HEK293T (cell line): ENCODE data around the gene CCDC102B.

Experiments
- CTCF ChIA-PET: fragments of 350-600 bp; formaldehyde crosslinking; extraction: SDS; loops from one replicate; lab custom pipeline; 2021; ENCODE audit warnings: antibody characterized with exemption, inconsistent platforms; lab: Yijun Ruan, JAX
- POLR2A ChIA-PET: fragments of 350-600 bp; formaldehyde crosslinking; extraction: SDS; loops from one replicate; lab custom pipeline; 2020; ENCODE audit warnings: antibody characterized with exemption, inconsistent platforms; lab: Yijun Ruan, JAX
- DNase-seq: peaks from one replicate; pipeline ENCODE4 v3.0.0; 2012; ENCODE audit warnings: mixed read lengths; ENCODE audit errors: extremely low spot score
- ARNT ChIP-seq: fragments of 450-650 bp; IDR thresholded peaks from 2 replicates; pipeline ENCODE4 v1.6.1; 2017; ENCODE audit warnings: mild to moderate bottlenecking
- BHLHE40 ChIP-seq: fragments of 450-650 bp; IDR thresholded peaks from 2 replicates; pipeline ENCODE4 v1.6.1; 2016; ENCODE audit warnings: mild to moderate bottlenecking, moderate library complexity, borderline replicate concordance
- CTBP1 ChIP-seq: fragments of 450-650 bp; IDR thresholded peaks from 2 replicates; pipeline ENCODE4 v1.6.1; 2016; ENCODE audit warnings: borderline replicate concordance
- ELF4 ChIP-seq: fragments of 450-650 bp; IDR thresholded peaks from 2 replicates; pipeline ENCODE4 v1.6.1; 2017; ENCODE audit warnings: antibody characterized with exemption
- FOXA1 ChIP-seq: fragments of 450-650 bp; IDR thresholded peaks from 2 replicates; pipeline ENCODE4 v1.6.1; 2016; ENCODE audit warnings: mild to moderate bottlenecking
- FOXK2 ChIP-seq: fragments of 450-650 bp; IDR thresholded peaks from 2 replicates; pipeline ENCODE4 v1.6.1; 2016; ENCODE audit warnings: mild to moderate bottlenecking
- FOXM1 ChIP-seq: fragments of 450-650 bp; IDR thresholded peaks from 2 replicates; pipeline ENCODE4 v1.6.1; 2017; ENCODE audit warnings: mild to moderate bottlenecking, borderline replicate concordance
- HDGF ChIP-seq: fragments of 450-650 bp; IDR thresholded peaks from 2 replicates; pipeline ENCODE4 v1.6.1; 2017; ENCODE audit warnings: antibody characterized with exemption, borderline replicate concordance
- L3MBTL2 ChIP-seq: fragments of 450-650 bp; conservative IDR thresholded peaks from 2 replicates; pipeline ENCODE4 v1.6.1; 2016; ENCODE audit warnings: mild to moderate bottlenecking
- LEF1 ChIP-seq: fragments of 450-650 bp; IDR thresholded peaks from 2 replicates; pipeline ENCODE4 v1.6.1; 2017; ENCODE audit warnings: mild to moderate bottlenecking, borderline replicate concordance
- NFRKB ChIP-seq: fragments of 450-650 bp; IDR thresholded peaks from 2 replicates; pipeline ENCODE4 v1.6.1; 2016; ENCODE audit warnings: mild to moderate bottlenecking, moderate library complexity
- PKNOX1 ChIP-seq: fragments of 450-650 bp; IDR thresholded peaks from 2 replicates; pipeline ENCODE4 v1.6.1; 2016
- SP1 ChIP-seq: fragments of 450-650 bp; IDR thresholded peaks from 2 replicates; pipeline ENCODE4 v1.6.1; 2017
- SUZ12 ChIP-seq: fragments of 450-650 bp; IDR thresholded peaks from 2 replicates; pipeline ENCODE4 v1.6.1; 2016; ENCODE audit warnings: mild to moderate bottlenecking
- TARDBP ChIP-seq: fragments of 450-650 bp; IDR thresholded peaks from 2 replicates; pipeline ENCODE4 v1.6.1; 2016
- ZNF384 ChIP-seq: fragments of 450-650 bp; IDR thresholded peaks from 2 replicates; pipeline ENCODE4 v1.6.1; 2016

Gene CCDC102B

GRCh38 chr18:68797871-68798270 lies at the start of gene CCDC102B:
TSS of gene CCDC102B (plus strand) at chr18:68798080. CDS start at chr18:68836764, 38,684 bp downstream.
- CTCF ChIA-PET, result no interaction called here
- POLR2A ChIA-PET, result no interaction called here
- no peak for DNase-seq
- TF ChIP-seq TARDBP (no peak), BHLHE40 (no peak), CTBP1 (no peak), PKNOX1 (no peak), SUZ12 (no peak), FOXA1 (no peak), LEF1 (no peak), NFRKB (no peak), ARNT (no peak), SP1 (no peak), HDGF (no peak), FOXK2 (no peak), ZNF384 (no peak), L3MBTL2 (no peak), ELF4 (no peak), FOXM1 (no peak)

GRCh38 chr18:68757126-68757525 lies 40.8 kb upstream of the CCDC102B start:
- DNase-seq, result no peak
- no peak for TF ChIP-seq ELF4
- CTCF ChIA-PET, result no interaction called here
- POLR2A ChIA-PET, result no interaction called here

GRCh38 chr18:68759308-68759707 lies 38.6 kb upstream of the CCDC102B start:
- POLR2A ChIA-PET, result no interaction called here
- CTCF ChIA-PET, result no interaction called here

GRCh38 chr18:68763083-68763482 lies 34.8 kb upstream of the CCDC102B start:
- DNase-seq, result no peak
- TF ChIP-seq LEF1, result no peak
- no peak for TF ChIP-seq BHLHE40
- TF ChIP-seq ELF4, result no peak
- TF ChIP-seq L3MBTL2, result no peak
- TF ChIP-seq FOXA1, result no peak
- no peak for TF ChIP-seq CTBP1
- TF ChIP-seq SP1, result no peak
- TF ChIP-seq FOXM1, result no peak
- no peak for TF ChIP-seq PKNOX1
- no peak for TF ChIP-seq SUZ12
- no peak for TF ChIP-seq HDGF
- TF ChIP-seq TARDBP, result no peak
- no peak for TF ChIP-seq ZNF384
- no peak for TF ChIP-seq NFRKB
- no peak for TF ChIP-seq ARNT
- TF ChIP-seq FOXK2, result no peak
- ChIA-PET CTCF (no interaction called here), POLR2A (no interaction called here)

More at GRCh38 chr18:68759308-68759707, 38.6 kb upstream of the CCDC102B start:
- TF ChIP-seq FOXK2 (no peak), ARNT (no peak), HDGF (no peak), BHLHE40 (no peak), SUZ12 (no peak), PKNOX1 (no peak), TARDBP (no peak), ZNF384 (no peak), NFRKB (no peak), FOXA1 (no peak), L3MBTL2 (no peak), CTBP1 (no peak), ELF4 (no peak), LEF1 (no peak), SP1 (no peak), FOXM1 (no peak)
- DNase-seq, result no peak

- DNase-seq, result no peak
- ChIA-PET POLR2A (interaction anchor here (0.6 kb wide), 1 partner anchor 9 kb away, joined by 3 read pairs; no protein-coding TSS in a partner anchor), CTCF (no interaction called here)
- TF ChIP-seq ARNT (no peak), PKNOX1 (no peak), NFRKB (no peak)
Measured at GRCh38 chr18:68764016-68764415, 33.9 kb upstream of the CCDC102B start.

GRCh38 chr18:68766433-68766832 lies 31.4 kb upstream of the CCDC102B start:
- CTCF ChIA-PET, result no interaction called here
- POLR2A ChIA-PET, result no interaction called here
- no peak for TF ChIP-seq L3MBTL2
- TF ChIP-seq BHLHE40, result no peak
- TF ChIP-seq TARDBP, result no peak
- no peak for TF ChIP-seq FOXA1
- TF ChIP-seq SP1, result no peak
- TF ChIP-seq PKNOX1, result no peak
- TF ChIP-seq NFRKB, result no peak
- DNase-seq, result no peak
